GM12891 (cell line): ENCODE results near the gene PLP1.
"Not testable (repeated sequence)": the region's sequence is repeated elsewhere in the genome, so short reads cannot be mapped to it uniquely, and the experiment has no call there.

Experiments used
- DNase-seq: peaks from one replicate; pipeline ENCODE4 v3.0.0; 2011; ENCODE audit warnings: low spot score; ENCODE audit not compliant: insufficient read length
- FAIRE-seq: peaks from 2 replicates; lab custom pipeline; 2011; peaks lifted over from hg19 to GRCh38; lab: Jason Lieb, UNC
- PAX5 ChIP-seq: IDR thresholded peaks from 2 replicates; pipeline ENCODE4 v1.6.1; 2011; ENCODE audit warnings: low read length, moderate library complexity, mild to moderate bottlenecking; ENCODE audit not compliant: insufficient read depth, severe bottlenecking
- POLR2A ChIP-seq: IDR thresholded peaks from 2 replicates; pipeline ENCODE4 v1.6.1; 2011; ENCODE audit warnings: low read depth, low read length, control low read depth
- POLR2AphosphoS5 ChIP-seq: IDR thresholded peaks from 2 replicates; pipeline ENCODE4 v1.6.1; 2011; ENCODE audit warnings: low read depth, low read length, control low read depth
- POU2F2 ChIP-seq: IDR thresholded peaks from 2 replicates; pipeline ENCODE4 v1.6.1; 2011; ENCODE audit warnings: low read depth, mild to moderate bottlenecking, control low read depth, low read length, moderate library complexity
- SPI1 ChIP-seq: IDR thresholded peaks from 2 replicates; pipeline ENCODE4 v1.6.1; 2011; ENCODE audit warnings: low read depth, low read length, control low read depth
- TAF1 ChIP-seq: IDR thresholded peaks from 2 replicates; pipeline ENCODE4 v1.6.1; 2011; ENCODE audit warnings: low read depth, low read length, control low read depth

PLP1 gene

DNA sequence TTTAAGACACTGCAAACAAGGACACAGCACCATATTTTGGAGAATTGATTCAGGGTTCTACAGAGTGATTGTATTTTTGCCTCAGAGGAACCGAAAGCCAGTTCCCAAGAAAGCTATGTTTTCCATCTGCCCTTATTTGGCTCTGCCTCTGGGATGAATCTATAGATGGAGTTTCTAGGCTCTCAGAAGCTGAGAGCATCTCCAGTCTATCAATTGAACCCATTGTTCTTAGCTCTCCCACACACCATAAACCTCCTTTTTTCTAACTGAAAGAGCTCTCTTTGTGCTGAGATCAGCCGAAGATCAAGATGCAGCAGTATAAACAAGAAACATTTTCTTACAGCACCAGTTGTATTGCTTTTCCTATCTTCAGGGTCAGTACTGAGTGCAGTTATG lies 16.9 kb downstream of the PLP1 start:
- TF ChIP-seq POU2F2 (no peak), SPI1 (no peak), PAX5 (no peak), POLR2A (no peak), TAF1 (no peak), POLR2AphosphoS5 (no peak)
- FAIRE-seq: no peak
- no peak for DNase-seq

DNA sequence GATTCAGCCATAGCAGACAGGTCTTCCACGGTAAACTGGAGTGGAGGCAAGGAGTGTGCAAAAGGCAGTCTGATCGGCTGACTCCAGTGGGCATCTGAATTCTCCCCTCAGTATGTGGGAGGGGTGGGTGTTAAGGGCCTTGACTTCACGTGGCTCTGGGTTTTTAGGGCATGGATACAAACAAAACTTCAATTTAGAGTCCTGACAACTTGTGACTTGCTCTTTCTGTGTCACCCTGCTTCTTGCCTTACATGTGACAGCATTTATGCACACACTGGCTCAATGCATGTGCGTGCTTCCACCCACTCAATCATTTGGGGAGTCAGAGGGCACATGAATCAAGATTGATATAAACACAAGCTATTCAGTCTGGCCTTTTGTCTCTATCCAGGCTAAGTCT lies 17.5 kb downstream of the PLP1 start:
- no peak for FAIRE-seq
- no peak for DNase-seq
- TF ChIP-seq PAX5 (no peak), POLR2AphosphoS5 (no peak), POU2F2 (no peak), POLR2A (no peak), TAF1 (no peak), SPI1 (no peak)

DNA sequence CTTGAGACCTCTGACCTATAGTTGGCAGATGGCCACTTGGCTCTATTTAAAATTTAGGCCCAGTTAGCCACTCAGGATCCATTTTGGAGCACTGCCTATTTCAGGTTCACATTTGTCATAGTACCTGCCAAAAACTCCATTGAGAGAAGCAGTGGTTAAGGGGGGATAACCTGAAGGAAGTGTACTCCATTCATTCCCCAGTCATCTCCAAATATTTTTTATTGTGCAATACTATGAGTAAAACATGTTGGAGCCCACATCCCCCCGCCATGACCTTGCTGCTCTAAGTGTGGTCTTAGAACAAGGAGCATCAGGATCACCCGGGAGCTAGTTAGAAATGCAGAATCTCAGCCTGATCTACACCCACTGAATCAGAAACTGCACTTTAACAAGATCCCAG lies 21.1 kb downstream of the PLP1 start:
- no peak for DNase-seq
- no peak for FAIRE-seq
- no peak for TF ChIP-seq TAF1
- TF ChIP-seq POLR2A: no peak
- no peak for TF ChIP-seq POLR2AphosphoS5
- no peak for TF ChIP-seq SPI1
- TF ChIP-seq POU2F2: no peak
- TF ChIP-seq PAX5: no peak

DNA sequence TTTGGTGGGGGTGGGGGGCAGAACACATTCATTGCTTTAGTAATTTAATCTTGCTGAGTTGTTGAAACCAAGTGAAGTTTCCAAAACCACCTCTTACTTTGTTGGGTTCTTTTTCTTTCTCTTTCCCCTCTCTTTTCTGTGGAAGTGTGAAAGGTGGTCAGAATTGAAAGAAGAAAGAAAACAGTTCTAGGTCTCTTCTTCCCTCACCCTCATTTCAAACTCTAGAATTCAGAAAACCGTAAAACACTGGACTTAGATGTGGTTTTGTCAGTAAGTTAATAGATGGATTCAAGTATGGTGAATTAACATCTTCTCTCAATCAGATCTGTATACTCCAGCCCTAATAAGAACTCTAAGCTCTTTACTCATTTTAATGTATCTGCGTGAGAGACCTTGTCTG lies 23.7 kb downstream of the PLP1 start:
- no peak for FAIRE-seq

DNA sequence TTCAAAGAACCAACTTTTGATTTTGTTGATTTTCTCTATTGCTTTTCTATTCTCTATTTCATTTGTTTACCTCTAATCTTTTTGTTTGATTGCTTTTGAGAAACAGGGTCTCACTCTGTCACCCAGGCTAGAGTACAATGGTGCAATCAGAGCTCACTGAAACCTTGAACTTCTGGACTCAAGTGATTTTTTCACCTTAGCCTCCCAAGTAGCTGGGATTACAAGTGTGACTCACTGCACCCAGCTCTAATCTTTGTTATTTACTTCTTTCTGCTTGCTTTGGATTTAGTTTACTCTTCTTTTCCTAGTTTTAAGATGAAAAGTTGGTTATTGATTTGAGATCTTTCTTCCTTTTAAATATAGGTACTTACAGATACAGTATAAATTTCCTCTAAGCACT lies 29.2 kb downstream of the PLP1 start:
- FAIRE-seq (no peak), DNase-seq (no peak)
- no peak for TF ChIP-seq POLR2A
- no peak for TF ChIP-seq PAX5
- TF ChIP-seq TAF1: no peak
- no peak for TF ChIP-seq SPI1
- TF ChIP-seq POLR2AphosphoS5: no peak
- TF ChIP-seq POU2F2: no peak

More for the DNA sequence above, 23.7 kb downstream of the PLP1 start:
- TF ChIP-seq POLR2AphosphoS5 (no peak), PAX5 (no peak), POLR2A (no peak), SPI1 (no peak), TAF1 (no peak), POU2F2 (no peak)
- no peak for DNase-seq

DNA sequence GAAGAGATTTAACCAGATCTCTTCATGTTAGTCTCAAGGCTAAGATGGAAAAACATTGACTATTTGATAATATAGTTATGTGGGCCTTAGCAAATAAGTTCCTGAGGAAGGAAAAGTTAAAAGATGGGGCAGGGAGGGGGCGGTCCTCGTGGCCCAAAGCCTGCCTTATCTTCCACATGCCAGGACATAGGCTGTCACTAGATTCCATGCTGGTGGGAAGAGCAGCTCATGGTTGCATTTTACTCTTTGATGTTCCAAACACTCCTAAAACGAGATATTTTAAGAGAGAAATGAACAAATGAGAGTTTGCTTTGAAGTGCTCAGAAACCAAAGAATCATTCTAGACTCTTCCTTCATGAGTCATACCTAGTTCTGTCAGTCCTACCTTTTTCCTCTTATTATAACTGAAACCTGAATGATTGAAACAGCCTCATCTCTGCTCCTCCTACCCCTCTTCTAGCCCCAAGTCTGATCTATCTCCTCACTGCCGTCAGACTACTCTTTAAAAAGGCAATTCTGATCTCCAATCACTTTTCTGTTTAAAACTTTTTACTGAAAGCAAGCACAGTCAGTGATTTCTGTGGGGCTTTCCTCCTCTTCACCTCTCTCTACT lies 30.3 kb downstream of the PLP1 start:
- FAIRE-seq (no peak), DNase-seq (no peak)
- TF ChIP-seq POLR2AphosphoS5 (no peak), SPI1 (no peak), POLR2A (no peak), PAX5 (no peak), TAF1 (no peak), POU2F2 (no peak)

DNA sequence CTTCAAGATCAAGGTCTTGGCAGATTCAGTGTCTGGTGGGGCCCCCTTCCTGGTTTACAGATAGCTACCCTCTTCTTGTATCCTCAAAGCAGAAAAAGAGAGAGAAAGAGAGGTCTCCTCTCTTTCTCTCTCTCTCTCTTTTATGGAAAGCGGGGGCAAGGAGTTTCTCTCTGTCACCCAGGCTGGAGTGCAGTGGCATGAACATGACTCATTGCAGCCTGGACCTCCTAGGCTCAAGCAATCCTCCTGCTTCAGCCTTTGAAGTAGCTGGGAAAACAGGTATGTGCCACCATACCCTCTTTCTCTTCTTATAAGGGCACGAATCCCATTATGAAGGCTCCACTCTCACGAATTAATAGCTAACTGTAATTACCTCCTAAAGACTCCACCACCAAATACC lies 35.2 kb downstream of the PLP1 start:
- FAIRE-seq (no peak), DNase-seq (no peak)
- TF ChIP-seq POLR2A (no peak), POU2F2 (no peak)

DNA sequence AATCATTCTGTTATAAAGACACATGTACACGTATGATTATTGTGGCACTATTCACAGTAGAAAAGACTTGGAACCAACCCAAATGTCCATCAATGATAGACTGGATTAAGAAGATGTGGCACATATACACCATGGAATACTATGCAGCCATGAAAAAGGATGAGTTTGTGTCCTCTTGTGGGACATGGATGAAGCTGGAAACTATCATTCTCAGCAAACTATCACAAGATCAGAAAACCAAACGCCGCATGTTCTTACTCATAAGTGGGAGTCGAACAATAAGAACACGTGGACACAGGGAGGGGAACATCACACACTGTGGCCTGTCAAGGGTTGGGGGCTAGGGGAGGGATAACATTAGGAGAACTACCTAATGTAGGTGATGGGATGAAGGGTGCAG lies 40.5 kb downstream of the PLP1 start:
- DNase-seq, FAIRE-seq: not testable (repeated sequence)

DNA sequence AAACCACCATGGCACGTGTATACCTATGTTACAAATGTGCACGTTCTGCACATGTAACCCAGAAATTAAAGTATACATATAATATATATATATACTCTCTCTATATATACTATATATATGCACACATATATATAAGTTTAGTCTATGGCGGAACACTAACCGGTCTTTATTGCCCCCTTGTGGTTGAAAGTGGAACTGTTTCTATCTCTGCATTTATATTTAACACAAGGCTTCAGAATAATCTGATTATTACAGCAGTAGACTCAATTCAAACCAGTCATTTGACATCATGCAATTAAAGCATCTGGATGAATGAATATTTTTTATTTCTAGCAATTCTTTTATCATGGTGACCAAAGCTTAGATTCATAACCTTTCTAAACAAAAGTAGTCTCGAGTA lies 40.9 kb downstream of the PLP1 start:
- DNase-seq (no peak), FAIRE-seq (no peak)
- TF ChIP-seq POU2F2 (no peak), POLR2AphosphoS5 (no peak), POLR2A (no peak), PAX5 (no peak), SPI1 (no peak), TAF1 (no peak)

DNA sequence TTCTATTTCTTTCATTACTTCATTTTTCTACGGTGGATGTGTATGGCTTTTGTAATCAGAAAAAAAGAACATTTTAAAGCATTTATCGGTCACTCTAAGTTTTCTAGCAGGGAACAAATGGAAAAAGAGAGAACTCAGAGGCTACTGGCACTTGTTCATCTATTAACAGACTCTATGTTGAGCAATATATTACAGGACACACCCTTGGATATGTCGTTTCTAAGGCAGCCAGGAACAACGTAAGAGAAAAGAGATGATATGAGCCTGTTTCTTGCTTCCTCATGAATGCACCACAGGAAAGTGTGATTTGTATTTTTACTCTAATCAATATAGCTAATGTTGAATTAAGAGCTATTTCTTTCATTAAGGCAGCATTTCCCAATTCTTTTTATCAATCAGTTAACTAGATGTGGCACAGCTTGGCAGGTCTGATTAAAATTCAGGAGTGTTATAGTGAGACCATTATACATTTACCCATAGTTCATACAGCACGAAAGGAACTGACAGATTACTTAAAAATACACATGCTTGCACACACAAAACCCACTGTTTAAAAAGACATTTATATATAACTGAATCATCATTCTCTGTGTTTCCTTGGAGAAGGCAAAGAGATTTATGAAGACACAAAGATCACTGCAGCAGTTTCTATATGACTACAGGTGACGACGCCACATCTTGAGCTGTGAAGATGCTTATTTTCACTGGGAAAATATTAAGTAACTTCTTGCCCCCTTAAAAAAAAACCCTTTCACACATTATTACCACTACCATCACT lies 42.4 kb downstream of the PLP1 start:
- FAIRE-seq: no peak
- DNase-seq: no peak
- TF ChIP-seq TAF1 (no peak), POLR2AphosphoS5 (no peak), POLR2A (no peak), POU2F2 (no peak), PAX5 (no peak), SPI1 (no peak)

DNA sequence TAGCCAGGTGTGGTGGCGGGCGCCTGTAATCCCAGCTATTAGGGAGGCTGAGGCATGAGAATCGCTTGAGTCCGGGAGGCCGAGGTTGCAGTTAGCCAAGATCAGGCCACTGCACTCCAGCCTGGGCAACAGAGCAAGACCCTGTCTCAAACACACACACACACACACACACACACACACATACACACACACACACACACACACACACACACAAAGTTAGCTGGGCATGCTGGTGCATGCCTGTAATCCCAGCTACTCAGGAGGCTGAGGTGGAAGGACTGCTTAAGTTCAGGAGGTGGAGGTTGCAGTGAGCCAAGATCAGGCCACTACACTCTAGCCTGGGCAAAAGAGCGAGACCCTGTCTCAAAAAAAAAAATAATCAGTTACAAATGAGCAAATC lies 44.2 kb downstream of the PLP1 start:
- not testable (repeated sequence) for FAIRE-seq, DNase-seq
